ENCODE results near the gene GALNT18.

The GALNT18 gene

GRCh38 chr11:11313426-11313825 is 308.4 kb downstream of the GALNT18 start:
- TF ChIP-seq TCF12 (IDR thresholded peaks at IDR 0.05; ENCODE audit: low read depth) = no peak
- no peak for TF ChIP-seq EGR1 (IDR thresholded peaks at IDR 0.05)
- TF ChIP-seq EP300 (IDR thresholded peaks at IDR 0.05; ENCODE audit: borderline replicate concordance) = no peak
- TF ChIP-seq YY1 (IDR thresholded peaks at IDR 0.05; ENCODE audit: low read depth) = no peak
- TF ChIP-seq TAF1 (IDR thresholded peaks at IDR 0.05; ENCODE audit: low read depth) = no peak

GRCh38 chr11:11312738-11313137 is 309.1 kb downstream of the GALNT18 start:
- TF ChIP-seq MAX (IDR thresholded peaks at IDR 0.05) (no peak), RAD21 (IDR thresholded peaks at IDR 0.05; ENCODE audit: low read depth) (peak; percentile 19; the same call in 1 of the 2 replicates), TCF12 (IDR thresholded peaks at IDR 0.05; ENCODE audit: low read depth) (no peak)

GRCh38 chr11:11311169-11311568 is 310.6 kb downstream of the GALNT18 start:
- TF ChIP-seq CREB1 (IDR thresholded peaks at IDR 0.05; ENCODE audit: low read depth) = no peak
- TF ChIP-seq ZBTB7A (IDR thresholded peaks at IDR 0.05; ENCODE audit: low read depth) = no peak
- no peak for TF ChIP-seq TAF1 (IDR thresholded peaks at IDR 0.05; ENCODE audit: low read depth)
- TF ChIP-seq REST (IDR thresholded peaks at IDR 0.05; ENCODE audit: low read depth) = no peak
- no peak for TF ChIP-seq MAX (IDR thresholded peaks at IDR 0.05)
- no peak for TF ChIP-seq TEAD4 (IDR thresholded peaks at IDR 0.05)
- no peak for TF ChIP-seq TCF12 (IDR thresholded peaks at IDR 0.05; ENCODE audit: low read depth)
- no peak for TF ChIP-seq NFIC (IDR thresholded peaks at IDR 0.05)
- TF ChIP-seq RAD21 (IDR thresholded peaks at IDR 0.05; ENCODE audit: low read depth) = no peak
- TF ChIP-seq EGR1 (IDR thresholded peaks at IDR 0.05) = no peak
- TF ChIP-seq EP300 (IDR thresholded peaks at IDR 0.05; ENCODE audit: borderline replicate concordance) = no peak
- TF ChIP-seq CEBPB (IDR thresholded peaks at IDR 0.05) = no peak
- no peak for TF ChIP-seq USF1 (IDR thresholded peaks at IDR 0.05)
- TF ChIP-seq FOXM1 (IDR thresholded peaks at IDR 0.05; ENCODE audit: borderline replicate concordance, low read depth) = no peak
- TF ChIP-seq YY1 (IDR thresholded peaks at IDR 0.05; ENCODE audit: low read depth) = no peak

- TF ChIP-seq EGR1 (IDR thresholded peaks at IDR 0.05) (no peak), NFIC (IDR thresholded peaks at IDR 0.05) (no peak), ZBTB7A (IDR thresholded peaks at IDR 0.05; ENCODE audit: low read depth) (no peak), TAF1 (IDR thresholded peaks at IDR 0.05; ENCODE audit: low read depth) (no peak), FOXM1 (IDR thresholded peaks at IDR 0.05; ENCODE audit: borderline replicate concordance, low read depth) (no peak), YY1 (IDR thresholded peaks at IDR 0.05; ENCODE audit: low read depth) (no peak), TEAD4 (IDR thresholded peaks at IDR 0.05) (no peak), MAX (IDR thresholded peaks at IDR 0.05) (no peak)
Measured at GRCh38 chr11:11309906-11310305, 311.9 kb downstream of the GALNT18 start.

- TF ChIP-seq TEAD4 (IDR thresholded peaks at IDR 0.05) = no peak
- TF ChIP-seq EP300 (IDR thresholded peaks at IDR 0.05; ENCODE audit: borderline replicate concordance) = no peak
- no peak for TF ChIP-seq MAX (IDR thresholded peaks at IDR 0.05)
- TF ChIP-seq USF1 (IDR thresholded peaks at IDR 0.05) = no peak
Measured at GRCh38 chr11:11308249-11308648, 313.6 kb downstream of the GALNT18 start.

- TF ChIP-seq TEAD4 (IDR thresholded peaks at IDR 0.05) (no peak), USF1 (IDR thresholded peaks at IDR 0.05) (no peak), FOXM1 (IDR thresholded peaks at IDR 0.05; ENCODE audit: borderline replicate concordance, low read depth) (no peak), CEBPB (IDR thresholded peaks at IDR 0.05) (no peak), EGR1 (IDR thresholded peaks at IDR 0.05) (no peak), EP300 (IDR thresholded peaks at IDR 0.05; ENCODE audit: borderline replicate concordance) (no peak)
Measured at GRCh38 chr11:11306855-11307254, 314.9 kb downstream of the GALNT18 start.

GRCh38 chr11:11304550-11304949 is 317.3 kb downstream of the GALNT18 start:
- TF ChIP-seq FOXM1 (IDR thresholded peaks at IDR 0.05; ENCODE audit: borderline replicate concordance, low read depth) = no peak
- TF ChIP-seq RAD21 (IDR thresholded peaks at IDR 0.05; ENCODE audit: low read depth) = no peak
- no peak for TF ChIP-seq TEAD4 (IDR thresholded peaks at IDR 0.05)
- no peak for TF ChIP-seq CREB1 (IDR thresholded peaks at IDR 0.05; ENCODE audit: low read depth)

- TF ChIP-seq FOXM1 (IDR thresholded peaks at IDR 0.05; ENCODE audit: borderline replicate concordance, low read depth) = no peak
- TF ChIP-seq TCF12 (IDR thresholded peaks at IDR 0.05; ENCODE audit: low read depth) = no peak
Measured at GRCh38 chr11:11302565-11302964, 319.2 kb downstream of the GALNT18 start.

Data from Ishikawa (cell line).